D721Med (cell line): ENCODE results near the gene NEB.
A peak's percentile ranks its signal among the peaks of the same experiment; 100 is the strongest.

Experiments used
- DNase-seq: peaks from one replicate; pipeline ENCODE4 v3.0.0; 2011; ENCODE audit warnings: low spot score; ENCODE audit not compliant: insufficient read length
- FAIRE-seq: peaks from 2 replicates; lab custom pipeline; 2011; peaks lifted over from hg19 to GRCh38; lab: Jason Lieb, UNC
- CTCF ChIP-seq: IDR thresholded peaks from 2 replicates; pipeline ENCODE4 v1.5.1; 2012; ENCODE audit warnings: mild to moderate bottlenecking, control low read depth; ENCODE audit not compliant: insufficient read depth; ENCODE audit errors: missing control alignments

The NEB gene

GRCh38 chr2:151733771-151734672 lies at the start of gene NEB:
Gene NEB, minus strand, starts transcription at chr2:151734476. Its CDS starts 1,320 bp downstream, at chr2:151733156.
- no peak for FAIRE-seq
- no peak for DNase-seq
- no peak for TF ChIP-seq CTCF

- FAIRE-seq (no peak), DNase-seq (no peak)
- TF ChIP-seq CTCF, result no peak
Observed at GRCh38 chr2:151783133-151783520, 48.9 kb upstream of the NEB start.

GRCh38 chr2:151782378-151783132 lies 48.3 kb upstream of the NEB start:
- no peak for FAIRE-seq
- no peak for TF ChIP-seq CTCF
- DNase-seq, result no peak

GRCh38 chr2:151781642-151782041 lies 47.4 kb upstream of the NEB start:
- no peak for TF ChIP-seq CTCF
- no peak for FAIRE-seq
- no peak for DNase-seq

- FAIRE-seq (no peak), DNase-seq (no peak)
- no peak for TF ChIP-seq CTCF
Observed at GRCh38 chr2:151780938-151781337, 46.7 kb upstream of the NEB start.

GRCh38 chr2:151777935-151778334 lies 43.7 kb upstream of the NEB start:
- no peak for TF ChIP-seq CTCF
- no peak for FAIRE-seq
- no peak for DNase-seq

GRCh38 chr2:151777487-151777886 lies 43.2 kb upstream of the NEB start:
- DNase-seq (no peak), FAIRE-seq (no peak)
- TF ChIP-seq CTCF, result peak; percentile 19
